ENCODE results near the gene ARMC9. TPM values are rescaled to one million over a fixed set of nuclear protein-coding genes. Genes with fewer than 3 reads are reported as not detected.

The ARMC9 gene
- total RNA-seq, 1 experiment from 2014 or later, result 23.4 TPM

GRCh38 chr2:231186325-231186724, 12.1 kb upstream of the ARMC9 start:
- TF ChIP-seq, protein P1, sequence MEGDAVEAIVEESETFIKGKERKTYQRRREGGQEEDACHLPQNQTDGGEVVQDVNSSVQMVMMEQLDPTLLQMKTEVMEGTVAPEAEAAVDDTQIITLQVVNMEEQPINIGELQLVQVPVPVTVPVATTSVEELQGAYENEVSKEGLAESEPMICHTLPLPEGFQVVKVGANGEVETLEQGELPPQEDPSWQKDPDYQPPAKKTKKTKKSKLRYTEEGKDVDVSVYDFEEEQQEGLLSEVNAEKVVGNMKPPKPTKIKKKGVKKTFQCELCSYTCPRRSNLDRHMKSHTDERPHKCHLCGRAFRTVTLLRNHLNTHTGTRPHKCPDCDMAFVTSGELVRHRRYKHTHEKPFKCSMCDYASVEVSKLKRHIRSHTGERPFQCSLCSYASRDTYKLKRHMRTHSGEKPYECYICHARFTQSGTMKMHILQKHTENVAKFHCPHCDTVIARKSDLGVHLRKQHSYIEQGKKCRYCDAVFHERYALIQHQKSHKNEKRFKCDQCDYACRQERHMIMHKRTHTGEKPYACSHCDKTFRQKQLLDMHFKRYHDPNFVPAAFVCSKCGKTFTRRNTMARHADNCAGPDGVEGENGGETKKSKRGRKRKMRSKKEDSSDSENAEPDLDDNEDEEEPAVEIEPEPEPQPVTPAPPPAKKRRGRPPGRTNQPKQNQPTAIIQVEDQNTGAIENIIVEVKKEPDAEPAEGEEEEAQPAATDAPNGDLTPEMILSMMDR (conservative IDR thresholded peaks at IDR 0.05; ENCODE audit: low read depth, low read length), result no peak
- TF ChIP-seq EZH2phosphoT487 (IDR thresholded peaks at IDR 0.05; ENCODE audit: borderline replicate concordance, low read length), result no peak
- TF ChIP-seq EZH2 (IDR thresholded peaks at IDR 0.05; ENCODE audit: low read length, unreplicated experiment), result no peak
- Histone ChIP-seq H3K9me3 (ENCODE audit: low read length) (no peaks in the 10 kb centered on the region), H3K4me3 (ENCODE audit: low read length) (no peak overlapping the region), H3K4me1 (ENCODE audit: insufficient read depth, low read length) (no peaks in the 10 kb centered on the region; the same call in 1 of the 2 replicates), H3K4me2 (ENCODE audit: low read length) (no peak overlapping the region), H3K36me3 (ENCODE audit: low read depth, low read length) (no peaks in the 10 kb centered on the region), H4K20me1 (ENCODE audit: low read length) (no peaks in the 10 kb centered on the region), H2AFZ (ENCODE audit: low read length) (no peak overlapping the region), H3K79me2 (ENCODE audit: low read length) (no peaks in the 10 kb centered on the region), H3K27ac (ENCODE audit: low read length) (no peak overlapping the region), H3K9ac (ENCODE audit: low read length) (no peak overlapping the region), H3F3A (ENCODE audit: low read length, unreplicated experiment) (no peaks in the 10 kb centered on the region), H3K27me3 (ENCODE audit: low read length) (no peaks in the 10 kb centered on the region), H3K9me2 (replicated peaks; ENCODE audit: low read length) (no peaks in the 10 kb centered on the region)
- intact Hi-C loops (cut with micrococcal nuclease), result no loop called here
- CTCF ChIA-PET, result no interaction called here
- no TSS peak for BruUV-seq (replicated peaks)
- DNase-seq (no peak), ATAC-seq (no peak)
- POLR2A ChIA-PET (ENCODE audit: unreplicated experiment), result no interaction called here

DNA sequence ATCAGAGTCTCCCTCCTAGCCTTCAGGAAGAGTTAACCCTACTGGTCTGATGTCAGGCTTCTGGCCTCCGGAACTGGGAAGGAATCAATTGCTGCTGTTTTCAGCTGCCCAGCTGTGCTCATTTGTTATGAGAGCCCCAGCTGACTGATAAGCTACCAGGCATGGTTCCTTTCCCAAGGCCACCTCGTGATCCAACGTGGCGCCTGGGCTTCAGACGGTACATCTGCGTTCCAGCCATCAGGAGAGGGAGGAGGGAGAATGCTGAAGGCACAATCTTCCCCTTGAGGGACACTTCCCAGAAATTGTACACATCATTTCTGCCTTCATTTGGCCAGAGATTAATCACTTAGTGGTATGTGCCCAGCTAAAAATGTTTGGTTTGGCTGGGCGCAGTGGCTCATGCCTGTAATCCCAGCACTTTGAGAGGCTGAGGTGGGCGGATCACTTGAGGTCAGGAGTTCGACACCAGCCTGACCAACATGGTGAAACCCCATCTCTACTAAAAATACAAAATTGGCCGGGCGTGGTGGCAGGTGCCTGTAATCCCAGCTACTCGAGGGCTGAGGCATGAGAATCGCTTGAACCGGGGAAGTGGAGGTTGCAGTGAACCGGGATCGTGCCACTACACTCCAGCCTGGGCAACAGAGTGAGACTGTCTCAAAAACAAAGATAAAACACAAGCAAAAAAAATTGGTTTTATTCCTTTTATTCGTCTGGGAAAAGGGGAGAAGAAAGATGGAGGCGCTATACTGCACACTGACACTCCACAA, 10.5 kb upstream of the ARMC9 start:
- Histone ChIP-seq H3K4me3 (ENCODE audit: low read length) (no peak overlapping the region), H3K4me1 (ENCODE audit: insufficient read depth, low read length) (no peaks in the 10 kb centered on the region; the same call in 1 of the 2 replicates), H3K9me3 (ENCODE audit: low read length) (no peaks in the 10 kb centered on the region), H3K9ac (ENCODE audit: low read length) (no peak overlapping the region), H3F3A (ENCODE audit: low read length, unreplicated experiment) (no peaks in the 10 kb centered on the region), H2AFZ (ENCODE audit: low read length) (no peak overlapping the region), H4K20me1 (ENCODE audit: low read length) (no peaks in the 10 kb centered on the region), H3K9me2 (replicated peaks; ENCODE audit: low read length) (no peaks in the 10 kb centered on the region), H3K36me3 (ENCODE audit: low read depth, low read length) (no peaks in the 10 kb centered on the region), H3K27ac (ENCODE audit: low read length) (no peak overlapping the region), H3K79me2 (ENCODE audit: low read length) (no peaks in the 10 kb centered on the region), H3K27me3 (ENCODE audit: low read length) (no peaks in the 10 kb centered on the region), H3K4me2 (ENCODE audit: low read length) (no peak overlapping the region)
- ATAC-seq, result no peak
- TF ChIP-seq, protein P1 (conservative IDR thresholded peaks at IDR 0.05; ENCODE audit: low read depth, low read length), result no peak
- TF ChIP-seq EZH2 (IDR thresholded peaks at IDR 0.05; ENCODE audit: low read length, unreplicated experiment), result no peak
- TF ChIP-seq EZH2phosphoT487 (IDR thresholded peaks at IDR 0.05; ENCODE audit: borderline replicate concordance, low read length), result no peak
- CTCF ChIA-PET, result no interaction called here
- no TSS peak for BruUV-seq (replicated peaks)
- DNase-seq, result no peak
- POLR2A ChIA-PET (ENCODE audit: unreplicated experiment), result no interaction called here
- intact Hi-C loops (cut with micrococcal nuclease), result no loop called here

DNA sequence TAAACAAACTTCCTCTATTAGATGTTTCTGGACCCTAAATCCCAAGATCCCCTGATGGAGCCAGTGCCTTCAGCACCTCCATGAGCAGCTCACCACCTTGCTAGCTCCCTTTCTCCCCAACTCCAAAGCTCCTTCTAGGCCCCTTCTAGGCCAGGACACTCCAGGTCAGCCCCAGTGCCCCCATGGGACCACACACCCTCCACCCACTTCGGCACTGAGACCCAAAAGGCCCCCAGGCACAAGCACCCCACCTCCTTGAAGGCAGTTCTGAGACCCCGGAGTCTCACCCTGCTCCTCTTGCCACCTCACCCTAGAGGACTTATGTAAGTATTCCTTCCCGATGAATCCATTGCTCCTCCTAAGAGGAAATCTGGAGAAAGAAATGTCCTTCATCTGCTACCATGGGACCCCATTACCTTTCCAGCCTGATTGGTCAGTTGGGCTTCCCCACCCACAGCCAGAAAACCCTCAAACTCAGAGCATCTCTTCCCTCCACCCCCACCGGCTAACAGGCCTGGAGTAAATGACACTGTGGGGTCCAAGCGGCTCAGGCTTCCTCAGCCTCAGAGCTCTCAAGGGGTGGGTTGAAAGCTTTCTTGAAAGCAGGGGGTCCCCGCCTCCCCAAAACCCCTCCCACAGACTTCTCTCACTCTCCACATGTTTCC, 9.8 kb upstream of the ARMC9 start:
- TF ChIP-seq EZH2phosphoT487 (IDR thresholded peaks at IDR 0.05; ENCODE audit: borderline replicate concordance, low read length) (no peak), EZH2 (IDR thresholded peaks at IDR 0.05; ENCODE audit: low read length, unreplicated experiment) (no peak)
- TF ChIP-seq, protein P1 (conservative IDR thresholded peaks at IDR 0.05; ENCODE audit: low read depth, low read length), result no peak
- no peaks in the 10 kb centered on the region; the same call in 1 of the 2 replicates for H3K4me1 ChIP-seq (ENCODE audit: insufficient read depth, low read length)
- H3K4me2 ChIP-seq (ENCODE audit: low read length), result no peak overlapping the region
- H3K27me3 ChIP-seq (ENCODE audit: low read length), result no peaks in the 10 kb centered on the region
- H3K9me2 ChIP-seq (replicated peaks; ENCODE audit: low read length), result no peaks in the 10 kb centered on the region
- ATAC-seq (no peak), DNase-seq (no peak)
- no peaks in the 10 kb centered on the region for H3K9me3 ChIP-seq (ENCODE audit: low read length)
- intact Hi-C loops (cut with micrococcal nuclease), result no loop called here
- no peak overlapping the region for H3K27ac ChIP-seq (ENCODE audit: low read length)
- H3K36me3 ChIP-seq (ENCODE audit: low read depth, low read length), result no peaks in the 10 kb centered on the region
- POLR2A ChIA-PET (ENCODE audit: unreplicated experiment), result interaction anchor here (0.6 kb wide), 1 partner anchor 51 kb away, joined by 3 read pairs; no protein-coding TSS in a partner anchor
- CTCF ChIA-PET, result no interaction called here
- H3K79me2 ChIP-seq (ENCODE audit: low read length), result no peaks in the 10 kb centered on the region
- H3K9ac ChIP-seq (ENCODE audit: low read length), result no peak overlapping the region
- no peaks in the 10 kb centered on the region for H3F3A ChIP-seq (ENCODE audit: low read length, unreplicated experiment)
- H4K20me1 ChIP-seq (ENCODE audit: low read length), result no peaks in the 10 kb centered on the region
- BruUV-seq (replicated peaks), result no TSS peak
- H3K4me3 ChIP-seq (ENCODE audit: low read length), result no peak overlapping the region
- no peak overlapping the region for H2AFZ ChIP-seq (ENCODE audit: low read length)

Data from PC-3 (cell line).